Measurements from ENCODE around the gene SLC13A2. TPM values are rescaled to one million over a fixed set of nuclear protein-coding genes. Genes with fewer than 3 reads are reported as not detected.

The SLC13A2 gene
- polyA plus RNA-seq, 3 donors from 2014 or later = not detected

GRCh38 chr17:28532050-28532960 is 58.9 kb downstream of the SLC13A2 start:
- Mint-ChIP-seq H3K9me3 (peaks cover 0 to 1% (median 0%) of the 10 kb centered on the region in 6 donors), H3K4me1 (no peaks in the 10 kb centered on the region)
- DNase-seq = no peak

GRCh38 chr17:28533091-28533807 is 59.8 kb downstream of the SLC13A2 start:
- Mint-ChIP-seq H3K36me3 (no peaks in the 10 kb centered on the region), H3K27ac (no peak overlapping the region), H3K27me3 (ENCODE audit: low read depth in 3 of 3) (peaks cover 0 to 2% (median 0%) of the 10 kb centered on the region in 3 donors), H3K4me1 (no peaks in the 10 kb centered on the region), H3K4me3 (no peak overlapping the region), H3K9me3 (no peaks in the 10 kb centered on the region)
- DNase-seq = no peak

More at GRCh38 chr17:28532050-28532960, 58.9 kb downstream of the SLC13A2 start:
- H3K36me3 Mint-ChIP-seq = no peaks in the 10 kb centered on the region
- peaks cover 0 to 2% (median 0%) of the 10 kb centered on the region in 3 donors for H3K27me3 Mint-ChIP-seq (ENCODE audit: low read depth in 3 of 3)
- H3K4me3 Mint-ChIP-seq = no peak overlapping the region
- H3K27ac Mint-ChIP-seq = no peak overlapping the region

- Mint-ChIP-seq H3K9me3 (no peaks in the 10 kb centered on the region), H3K27ac (no peak overlapping the region), H3K27me3 (ENCODE audit: low read depth in 3 of 3) (peaks cover 0 to 2% (median 0%) of the 10 kb centered on the region in 3 donors), H3K4me1 (no peaks in the 10 kb centered on the region), H3K36me3 (no peaks in the 10 kb centered on the region), H3K4me3 (no peak overlapping the region)
- no peak for DNase-seq
These were observed 61.4 kb downstream of the SLC13A2 start for GRCh38 chr17:28534740-28535375.

- H3K27ac Mint-ChIP-seq = no peak overlapping the region
- no peaks in the 10 kb centered on the region for H3K4me1 Mint-ChIP-seq
- no peaks in the 10 kb centered on the region for H3K36me3 Mint-ChIP-seq
- DNase-seq = no peak
- no peak overlapping the region for H3K4me3 Mint-ChIP-seq
- H3K27me3 Mint-ChIP-seq (ENCODE audit: low read depth in 3 of 3) = peaks cover 0 to 2% (median 1%) of the 10 kb centered on the region in 3 donors
- H3K9me3 Mint-ChIP-seq = no peaks in the 10 kb centered on the region
These were observed 63.2 kb downstream of the SLC13A2 start for GRCh38 chr17:28536532-28537218.

- H3K4me1 Mint-ChIP-seq = no peaks in the 10 kb centered on the region
- H3K27me3 Mint-ChIP-seq (ENCODE audit: low read depth in 3 of 3) = peaks cover 0 to 2% (median 1%) of the 10 kb centered on the region in 3 donors
- DNase-seq = no peak
- H3K4me3 Mint-ChIP-seq = no peak overlapping the region
- no peaks in the 10 kb centered on the region for H3K9me3 Mint-ChIP-seq
- H3K36me3 Mint-ChIP-seq = no peaks in the 10 kb centered on the region
- H3K27ac Mint-ChIP-seq = no peak overlapping the region
These were observed 63.8 kb downstream of the SLC13A2 start for GRCh38 chr17:28537219-28537610.

GRCh38 chr17:28538296-28538895 is 65.0 kb downstream of the SLC13A2 start:
- Mint-ChIP-seq H3K4me3 (no peak overlapping the region), H3K27ac (no peak overlapping the region), H3K27me3 (ENCODE audit: low read depth in 3 of 3) (peaks cover 0 to 2% (median 1%) of the 10 kb centered on the region in 3 donors), H3K36me3 (no peaks in the 10 kb centered on the region), H3K9me3 (no peaks in the 10 kb centered on the region), H3K4me1 (no peaks in the 10 kb centered on the region)
- DNase-seq = no peak

GRCh38 chr17:28540231-28540630 is 66.8 kb downstream of the SLC13A2 start:
- no peak overlapping the region for H3K4me3 Mint-ChIP-seq

GRCh38 chr17:28541439-28541838 is 68.0 kb downstream of the SLC13A2 start:
- Mint-ChIP-seq H3K36me3 (peaks cover 0 to 4% (median 0%) of the 10 kb centered on the region in 3 donors), H3K9me3 (no peaks in the 10 kb centered on the region)
- no peak for DNase-seq

More at GRCh38 chr17:28540231-28540630, 66.8 kb downstream of the SLC13A2 start:
- H3K27ac Mint-ChIP-seq = peak overlapping the region in 1 of 6 donors; percentile 33
- no peak for DNase-seq
- H3K4me1 Mint-ChIP-seq = no peaks in the 10 kb centered on the region
- no peaks in the 10 kb centered on the region for H3K9me3 Mint-ChIP-seq
- H3K27me3 Mint-ChIP-seq (ENCODE audit: low read depth in 3 of 3) = peaks cover 0 to 1% (median 0%) of the 10 kb centered on the region in 3 donors
- no peaks in the 10 kb centered on the region for H3K36me3 Mint-ChIP-seq

GRCh38 chr17:28544402-28545140 is 71.1 kb downstream of the SLC13A2 start:
- Mint-ChIP-seq H3K4me1 (peaks cover 21 to 22% of the 10 kb centered on the region in 2 donors), H3K27me3 (ENCODE audit: low read depth in 3 of 3) (peaks cover 0 to 1% (median 0%) of the 10 kb centered on the region in 3 donors), H3K27ac (peak overlapping the region in 3 of 6 donors; percentile 5 to 36 (median 34)), H3K36me3 (peaks cover 0 to 4% (median 0%) of the 10 kb centered on the region in 3 donors), H3K4me3 (no peak overlapping the region), H3K9me3 (no peaks in the 10 kb centered on the region)
- DNase-seq = no peak

More at GRCh38 chr17:28541439-28541838, 68.0 kb downstream of the SLC13A2 start:
- Mint-ChIP-seq H3K4me1 (no peaks in the 10 kb centered on the region), H3K4me3 (no peak overlapping the region), H3K27me3 (ENCODE audit: low read depth in 3 of 3) (peaks cover 0 to 1% (median 0%) of the 10 kb centered on the region in 3 donors), H3K27ac (no peak overlapping the region)

- H3K4me1 Mint-ChIP-seq = peaks cover 27% of the 10 kb centered on the region in 2 donors
- H3K4me3 Mint-ChIP-seq = no peak overlapping the region
- no peak for DNase-seq
- no peaks in the 10 kb centered on the region for H3K9me3 Mint-ChIP-seq
- H3K36me3 Mint-ChIP-seq = peaks cover 0 to 4% (median 0%) of the 10 kb centered on the region in 3 donors
- peaks cover 0 to under 1% (median 0%) of the 10 kb centered on the region in 3 donors for H3K27me3 Mint-ChIP-seq (ENCODE audit: low read depth in 3 of 3)
- H3K27ac Mint-ChIP-seq = peak overlapping the region in 3 of 6 donors; percentile 36 to 63 (median 63)
These were observed 71.7 kb downstream of the SLC13A2 start for GRCh38 chr17:28545141-28545503.

GRCh38 chr17:28545787-28546415 is 72.5 kb downstream of the SLC13A2 start:
- Mint-ChIP-seq H3K27ac (peak overlapping the region in 4 of 6 donors; percentile 4 to 63 (median 51)), H3K36me3 (peaks cover 0 to 4% (median 0%) of the 10 kb centered on the region in 3 donors), H3K4me3 (peak overlapping the region in 1 of 5 donors; percentile 2), H3K27me3 (ENCODE audit: low read depth in 3 of 3) (no peaks in the 10 kb centered on the region), H3K4me1 (peaks cover 34 to 35% of the 10 kb centered on the region in 2 donors), H3K9me3 (no peaks in the 10 kb centered on the region)
- DNase-seq = no peak

- Mint-ChIP-seq H3K36me3 (peaks cover 0 to 4% (median 0%) of the 10 kb centered on the region in 3 donors), H3K4me1 (peaks cover 45 to 46% of the 10 kb centered on the region in 2 donors), H3K9me3 (no peaks in the 10 kb centered on the region), H3K4me3 (peak overlapping the region; percentile 67 to 81 (median 74)), H3K27me3 (ENCODE audit: low read depth in 3 of 3) (no peaks in the 10 kb centered on the region), H3K27ac (peak overlapping the region in 5 of 6 donors; percentile 55 to 93 (median 89))
- DNase-seq = no peak
These were observed 73.7 kb downstream of the SLC13A2 start for GRCh38 chr17:28547096-28547622.

All from immature natural killer cell (primary cell).